ENCODE results near the gene ADM.

The ADM gene

GRCh38 chr11:10322830-10323792 lies 18.2 kb downstream of the ADM start:
- whole genome bisulfite sequencing: 30% methylated on average over 7 of the region's 8 CpGs

GRCh38 chr11:10323793-10324170 lies 18.9 kb downstream of the ADM start:
- DNase-seq: peak; percentile 40
- Histone ChIP-seq H3K4ac (ENCODE audit: low read depth in 1 of 2, low read length in 2 of 2) (peak overlapping the region in 1 of 2 experiments; percentile 38), H2BK120ac (ENCODE audit: low read depth, low read length) (no peak overlapping the region), H3K14ac (ENCODE audit: low read length in 2 of 2) (no peak overlapping the region), H3K27me3 (ENCODE audit: control insufficient read depth in 1 of 2, insufficient read depth in 1 of 2, low read length in 2 of 2) (no peaks in the 10 kb centered on the region), H3K4me1 (ENCODE audit: control insufficient read depth, insufficient read depth, low read depth, low read length) (peaks cover 8% of the 10 kb centered on the region), H4K91ac (ENCODE audit: low read length) (no peak overlapping the region), H3K79me1 (replicated peaks; ENCODE audit: low read length, poor library complexity, severe bottlenecking) (no peaks in the 10 kb centered on the region), H2BK5ac (ENCODE audit: low read depth, low read length, poor library complexity, severe bottlenecking) (no peak overlapping the region), H2BK12ac (ENCODE audit: low read length in 2 of 2) (peak overlapping the region in 1 of 2 experiments; percentile 28), H2AK5ac (ENCODE audit: low read length, severe bottlenecking) (no peak overlapping the region), H3K18ac (ENCODE audit: low read depth in 1 of 2, low read length in 2 of 2) (no peak overlapping the region), H3K27ac (ENCODE audit: low read length, poor library complexity, severe bottlenecking) (no peak overlapping the region), H2AFZ (ENCODE audit: low read depth, low read length) (no peak overlapping the region), H4K8ac (ENCODE audit: low read length) (no peak overlapping the region), H3K9me3 (ENCODE audit: control insufficient read depth, low read length) (no peaks in the 10 kb centered on the region), H3K36me3 (ENCODE audit: control insufficient read depth in 1 of 2, insufficient read depth in 2 of 2, low read depth in 1 of 2, low read length in 2 of 2) (no peaks in the 10 kb centered on the region), H3K23ac (ENCODE audit: low read length in 2 of 2) (no peak overlapping the region), H3K4me2 (ENCODE audit: low read length, poor library complexity, severe bottlenecking) (no peak overlapping the region), H3K4me3 (ENCODE audit: insufficient read depth in 1 of 2, low read depth in 1 of 2, low read length in 2 of 2) (peak overlapping the region in 1 of 2 experiments; percentile 9), H2BK15ac (ENCODE audit: low read depth, poor library complexity, severe bottlenecking) (no peak overlapping the region), H3K9ac (ENCODE audit: low read length) (peak overlapping the region; percentile 88)
- WGBS: 67% methylated on average over 1 of the region's 1 CpG

More at GRCh38 chr11:10322830-10323792, 18.2 kb downstream of the ADM start:
- Histone ChIP-seq H3K79me1 (replicated peaks; ENCODE audit: low read length, poor library complexity, severe bottlenecking) (no peaks in the 10 kb centered on the region), H4K91ac (ENCODE audit: low read length) (no peak overlapping the region), H3K23ac (ENCODE audit: low read length in 2 of 2) (no peak overlapping the region), H2BK12ac (ENCODE audit: low read length in 2 of 2) (peak overlapping the region; percentile 75 to 80), H2AK5ac (ENCODE audit: low read length, severe bottlenecking) (peak overlapping the region; percentile 89), H2BK15ac (ENCODE audit: low read depth, poor library complexity, severe bottlenecking) (peak overlapping the region; percentile 64), H3K4ac (ENCODE audit: low read depth in 1 of 2, low read length in 2 of 2) (peak overlapping the region in 1 of 2 experiments; percentile 38), H3K4me1 (ENCODE audit: control insufficient read depth, insufficient read depth, low read depth, low read length) (peaks cover 10% of the 10 kb centered on the region), H4K8ac (ENCODE audit: low read length) (no peak overlapping the region), H3K4me3 (ENCODE audit: insufficient read depth in 1 of 2, low read depth in 1 of 2, low read length in 2 of 2) (peak overlapping the region in 1 of 2 experiments; percentile 43), H3K18ac (ENCODE audit: low read depth in 1 of 2, low read length in 2 of 2) (peak overlapping the region in 1 of 2 experiments; percentile 88), H3K14ac (ENCODE audit: low read length in 2 of 2) (no peak overlapping the region), H3K27me3 (ENCODE audit: control insufficient read depth in 1 of 2, insufficient read depth in 1 of 2, low read length in 2 of 2) (no peaks in the 10 kb centered on the region), H2BK120ac (ENCODE audit: low read depth, low read length) (peak overlapping the region; percentile 40), H2BK5ac (ENCODE audit: low read depth, low read length, poor library complexity, severe bottlenecking) (no peak overlapping the region), H3K4me2 (ENCODE audit: low read length, poor library complexity, severe bottlenecking) (peak overlapping the region; percentile 45), H3K36me3 (ENCODE audit: control insufficient read depth in 1 of 2, insufficient read depth in 2 of 2, low read depth in 1 of 2, low read length in 2 of 2) (no peaks in the 10 kb centered on the region), H2AFZ (ENCODE audit: low read depth, low read length) (no peak overlapping the region), H3K9me3 (ENCODE audit: control insufficient read depth, low read length) (no peaks in the 10 kb centered on the region), H3K27ac (ENCODE audit: low read length, poor library complexity, severe bottlenecking) (no peak overlapping the region), H3K9ac (ENCODE audit: low read length) (peak overlapping the region; percentile 88)
- peak; percentile 95 for DNase-seq

- DNase-seq: no peak
- Histone ChIP-seq H3K4me2 (ENCODE audit: low read length, poor library complexity, severe bottlenecking) (no peak overlapping the region), H2AFZ (ENCODE audit: low read depth, low read length) (no peak overlapping the region), H3K27me3 (ENCODE audit: control insufficient read depth in 1 of 2, insufficient read depth in 1 of 2, low read length in 2 of 2) (no peaks in the 10 kb centered on the region), H3K4me1 (ENCODE audit: control insufficient read depth, insufficient read depth, low read depth, low read length) (peaks cover 8% of the 10 kb centered on the region), H3K14ac (ENCODE audit: low read length in 2 of 2) (no peak overlapping the region), H3K9ac (ENCODE audit: low read length) (peak overlapping the region; percentile 88), H3K18ac (ENCODE audit: low read depth in 1 of 2, low read length in 2 of 2) (peak overlapping the region in 1 of 2 experiments; percentile 67), H2BK15ac (ENCODE audit: low read depth, poor library complexity, severe bottlenecking) (no peak overlapping the region), H3K9me3 (ENCODE audit: control insufficient read depth, low read length) (no peaks in the 10 kb centered on the region), H4K91ac (ENCODE audit: low read length) (no peak overlapping the region), H2BK120ac (ENCODE audit: low read depth, low read length) (peak overlapping the region; percentile 43), H3K79me1 (replicated peaks; ENCODE audit: low read length, poor library complexity, severe bottlenecking) (no peaks in the 10 kb centered on the region), H3K4me3 (ENCODE audit: insufficient read depth in 1 of 2, low read depth in 1 of 2, low read length in 2 of 2) (no peak overlapping the region), H4K8ac (ENCODE audit: low read length) (no peak overlapping the region), H3K27ac (ENCODE audit: low read length, poor library complexity, severe bottlenecking) (no peak overlapping the region), H2AK5ac (ENCODE audit: low read length, severe bottlenecking) (peak overlapping the region; percentile 88), H2BK12ac (ENCODE audit: low read length in 2 of 2) (no peak overlapping the region), H2BK5ac (ENCODE audit: low read depth, low read length, poor library complexity, severe bottlenecking) (no peak overlapping the region), H3K4ac (ENCODE audit: low read depth in 1 of 2, low read length in 2 of 2) (peak overlapping the region in 1 of 2 experiments; percentile 79), H3K23ac (ENCODE audit: low read length in 2 of 2) (no peak overlapping the region), H3K36me3 (ENCODE audit: control insufficient read depth in 1 of 2, insufficient read depth in 2 of 2, low read depth in 1 of 2, low read length in 2 of 2) (no peaks in the 10 kb centered on the region)
- WGBS: 64% methylated on average over 3 of the region's 3 CpGs
These were observed 19.6 kb downstream of the ADM start for GRCh38 chr11:10324474-10324873.

GRCh38 chr11:10325277-10326011 lies 20.6 kb downstream of the ADM start:
- H2BK15ac ChIP-seq (ENCODE audit: low read depth, poor library complexity, severe bottlenecking): no peak overlapping the region
- H3K79me1 ChIP-seq (replicated peaks; ENCODE audit: low read length, poor library complexity, severe bottlenecking): no peaks in the 10 kb centered on the region
- peak overlapping the region; percentile 88 for H2AK5ac ChIP-seq (ENCODE audit: low read length, severe bottlenecking)
- no peak overlapping the region for H4K91ac ChIP-seq (ENCODE audit: low read length)
- no peaks in the 10 kb centered on the region for H3K36me3 ChIP-seq (ENCODE audit: control insufficient read depth in 1 of 2, insufficient read depth in 2 of 2, low read depth in 1 of 2, low read length in 2 of 2)
- no peak overlapping the region for H3K4me3 ChIP-seq (ENCODE audit: insufficient read depth in 1 of 2, low read depth in 1 of 2, low read length in 2 of 2)
- H3K4ac ChIP-seq (ENCODE audit: low read depth in 1 of 2, low read length in 2 of 2): peak overlapping the region in 1 of 2 experiments; percentile 79
- peak overlapping the region; percentile 6 to 29 for H2BK12ac ChIP-seq (ENCODE audit: low read length in 2 of 2)
- H3K27ac ChIP-seq (ENCODE audit: low read length, poor library complexity, severe bottlenecking): peak overlapping the region; percentile 52
- H3K9me3 ChIP-seq (ENCODE audit: control insufficient read depth, low read length): no peaks in the 10 kb centered on the region
- H2AFZ ChIP-seq (ENCODE audit: low read depth, low read length): no peak overlapping the region
- peak overlapping the region; percentile 67 for H3K18ac ChIP-seq (ENCODE audit: low read depth in 1 of 2, low read length in 2 of 2)
- peak; percentile 85 for DNase-seq
- H3K9ac ChIP-seq (ENCODE audit: low read length): peak overlapping the region; percentile 88
- H2BK120ac ChIP-seq (ENCODE audit: low read depth, low read length): no peak overlapping the region
- 7% methylated on average over 4 of the region's 6 CpGs for WGBS
- H3K4me2 ChIP-seq (ENCODE audit: low read length, poor library complexity, severe bottlenecking): no peak overlapping the region
- peaks cover 8% of the 10 kb centered on the region for H3K4me1 ChIP-seq (ENCODE audit: control insufficient read depth, insufficient read depth, low read depth, low read length)
- H4K8ac ChIP-seq (ENCODE audit: low read length): no peak overlapping the region
- no peak overlapping the region for H2BK5ac ChIP-seq (ENCODE audit: low read depth, low read length, poor library complexity, severe bottlenecking)
- no peak overlapping the region for H3K14ac ChIP-seq (ENCODE audit: low read length in 2 of 2)
- H3K27me3 ChIP-seq (ENCODE audit: control insufficient read depth in 1 of 2, insufficient read depth in 1 of 2, low read length in 2 of 2): no peaks in the 10 kb centered on the region
- H3K23ac ChIP-seq (ENCODE audit: low read length in 2 of 2): no peak overlapping the region
